Lower leg skin (tissue), 3 donors: ENCODE data around the gene UST.

Source experiments
- POLR2A ChIP-seq, 2 donors: fragments of 450-650 bp; IDR thresholded peaks; one replicate each; pipeline ENCODE4 v1.6.1; 2016 to 2017; ENCODE audit warnings: antibody characterized with exemption in 2 of 2, mild to moderate bottlenecking in 1 of 2, moderate library complexity in 1 of 2
- TF ChIP-seq, protein P1 (sequence below), 3 donors: fragments of 450-650 bp; IDR thresholded peaks; one replicate each; pipeline ENCODE4 v1.5.1; 2016; ENCODE audit warnings: antibody characterized with exemption in 3 of 3, mild to moderate bottlenecking in 3 of 3, moderate library complexity in 2 of 3

DNA sequence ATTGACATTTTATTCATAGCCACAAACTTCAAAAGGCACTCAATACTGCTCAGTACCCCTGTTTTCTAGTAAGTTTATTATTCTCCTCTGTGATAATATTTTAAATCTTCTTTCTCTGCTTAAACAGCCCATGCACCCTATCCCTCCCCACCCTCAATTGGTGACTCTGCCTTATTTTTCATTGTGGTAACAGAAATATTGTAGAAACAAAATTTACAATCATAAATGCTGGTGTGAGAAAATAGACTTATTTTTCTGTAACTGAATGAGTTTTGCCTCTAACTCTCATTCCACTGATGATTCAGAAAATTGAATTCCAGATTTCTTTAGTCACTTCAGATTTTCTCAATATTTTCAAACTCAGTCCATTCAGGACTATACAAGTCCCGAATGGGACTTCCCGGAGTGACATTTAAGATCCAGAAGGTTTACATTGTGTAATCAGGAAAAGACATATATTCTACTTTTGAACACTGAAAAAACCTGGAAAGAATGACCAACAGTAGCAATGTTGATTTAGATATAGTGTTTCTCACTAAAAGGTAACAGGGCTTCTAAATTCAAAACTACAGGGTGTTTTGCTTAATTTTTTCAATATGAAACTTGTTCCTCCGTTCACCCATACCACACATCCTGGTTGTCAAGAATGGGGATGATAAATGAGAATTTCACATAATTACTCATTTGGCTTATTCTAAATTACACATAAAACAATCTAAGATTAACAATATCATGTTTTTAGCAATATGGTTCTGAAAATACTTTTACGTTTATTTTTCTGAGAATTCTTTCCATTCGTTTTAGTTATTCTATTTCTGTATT, 34.8 kb upstream of the UST start:
- TF ChIP-seq, protein P1, sequence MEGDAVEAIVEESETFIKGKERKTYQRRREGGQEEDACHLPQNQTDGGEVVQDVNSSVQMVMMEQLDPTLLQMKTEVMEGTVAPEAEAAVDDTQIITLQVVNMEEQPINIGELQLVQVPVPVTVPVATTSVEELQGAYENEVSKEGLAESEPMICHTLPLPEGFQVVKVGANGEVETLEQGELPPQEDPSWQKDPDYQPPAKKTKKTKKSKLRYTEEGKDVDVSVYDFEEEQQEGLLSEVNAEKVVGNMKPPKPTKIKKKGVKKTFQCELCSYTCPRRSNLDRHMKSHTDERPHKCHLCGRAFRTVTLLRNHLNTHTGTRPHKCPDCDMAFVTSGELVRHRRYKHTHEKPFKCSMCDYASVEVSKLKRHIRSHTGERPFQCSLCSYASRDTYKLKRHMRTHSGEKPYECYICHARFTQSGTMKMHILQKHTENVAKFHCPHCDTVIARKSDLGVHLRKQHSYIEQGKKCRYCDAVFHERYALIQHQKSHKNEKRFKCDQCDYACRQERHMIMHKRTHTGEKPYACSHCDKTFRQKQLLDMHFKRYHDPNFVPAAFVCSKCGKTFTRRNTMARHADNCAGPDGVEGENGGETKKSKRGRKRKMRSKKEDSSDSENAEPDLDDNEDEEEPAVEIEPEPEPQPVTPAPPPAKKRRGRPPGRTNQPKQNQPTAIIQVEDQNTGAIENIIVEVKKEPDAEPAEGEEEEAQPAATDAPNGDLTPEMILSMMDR (IDR thresholded peaks at IDR 0.05): no peak
- TF ChIP-seq POLR2A (IDR thresholded peaks at IDR 0.05): no peak
